Measurements from ENCODE around the gene SCNN1A. TPM values are rescaled to one million over a fixed set of nuclear protein-coding genes. Genes with fewer than 3 reads are reported as not detected.

Gene SCNN1A
- total RNA-seq, 4 donors from 2014 or later = 0.83 to 3.3 (median 1.8) TPM

DNA sequence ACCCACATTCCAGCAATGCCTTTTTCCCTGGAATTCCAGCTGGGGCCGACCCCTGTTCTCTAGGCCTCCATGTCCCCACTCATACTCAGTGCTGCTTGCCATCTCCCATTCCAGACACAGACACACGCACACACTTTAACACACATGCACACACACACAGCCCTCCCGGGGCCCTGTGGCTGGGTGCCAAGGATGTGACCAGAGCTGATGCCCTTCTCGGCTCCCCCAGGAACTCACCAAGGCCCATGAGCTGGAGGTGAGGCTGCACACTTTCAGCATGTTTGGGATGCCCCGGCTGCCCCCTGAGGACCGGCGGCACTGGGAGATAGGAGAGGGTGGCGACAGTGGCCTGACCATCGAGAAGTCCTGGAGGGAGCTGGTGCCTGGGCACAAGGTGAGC lies 60.6 kb downstream of the SCNN1A start:
- 85% methylated on average over 4 of the region's 9 CpGs for WGBS
- intact Hi-C loops (cut with DNase I) = no loop called here

DNA sequence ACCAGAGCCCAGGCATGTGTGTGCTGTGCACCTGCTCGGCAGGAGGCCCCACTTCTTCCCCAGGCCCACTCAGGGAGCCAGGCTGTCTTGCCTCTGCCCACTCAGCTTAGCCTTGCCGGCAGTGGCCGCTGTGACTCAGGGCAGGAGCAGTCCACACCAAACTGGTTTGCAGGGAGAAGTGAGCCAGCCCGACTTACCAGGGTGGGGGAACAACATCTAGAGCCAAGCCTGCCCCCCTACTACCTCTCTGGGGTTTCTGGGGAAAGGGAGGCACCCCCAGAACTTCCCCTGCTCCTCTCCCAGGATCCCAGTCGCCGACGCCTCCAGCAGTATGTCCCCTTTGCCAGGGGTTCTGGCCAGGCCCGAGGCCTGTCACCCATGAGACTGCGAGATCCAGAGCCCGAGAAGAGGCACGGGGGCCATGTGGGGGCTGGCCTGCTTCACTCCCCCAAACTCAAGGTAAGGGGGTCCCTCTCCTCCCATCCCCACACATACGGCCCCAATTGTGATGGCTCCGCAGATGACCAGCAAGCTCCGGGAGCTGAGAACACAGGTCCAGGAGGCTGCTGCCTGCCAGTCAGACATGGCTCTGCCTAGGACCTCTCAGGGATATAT lies 61.9 kb downstream of the SCNN1A start:
- intact Hi-C loops (cut with DNase I) = no loop called here
- H3K4me3 ChIP-seq = no peak overlapping the region
- no peak for DNase-seq (ENCODE audit: extremely low spot score)
- no peaks in the 10 kb centered on the region for H3K36me3 ChIP-seq
- TF ChIP-seq, protein P1, sequence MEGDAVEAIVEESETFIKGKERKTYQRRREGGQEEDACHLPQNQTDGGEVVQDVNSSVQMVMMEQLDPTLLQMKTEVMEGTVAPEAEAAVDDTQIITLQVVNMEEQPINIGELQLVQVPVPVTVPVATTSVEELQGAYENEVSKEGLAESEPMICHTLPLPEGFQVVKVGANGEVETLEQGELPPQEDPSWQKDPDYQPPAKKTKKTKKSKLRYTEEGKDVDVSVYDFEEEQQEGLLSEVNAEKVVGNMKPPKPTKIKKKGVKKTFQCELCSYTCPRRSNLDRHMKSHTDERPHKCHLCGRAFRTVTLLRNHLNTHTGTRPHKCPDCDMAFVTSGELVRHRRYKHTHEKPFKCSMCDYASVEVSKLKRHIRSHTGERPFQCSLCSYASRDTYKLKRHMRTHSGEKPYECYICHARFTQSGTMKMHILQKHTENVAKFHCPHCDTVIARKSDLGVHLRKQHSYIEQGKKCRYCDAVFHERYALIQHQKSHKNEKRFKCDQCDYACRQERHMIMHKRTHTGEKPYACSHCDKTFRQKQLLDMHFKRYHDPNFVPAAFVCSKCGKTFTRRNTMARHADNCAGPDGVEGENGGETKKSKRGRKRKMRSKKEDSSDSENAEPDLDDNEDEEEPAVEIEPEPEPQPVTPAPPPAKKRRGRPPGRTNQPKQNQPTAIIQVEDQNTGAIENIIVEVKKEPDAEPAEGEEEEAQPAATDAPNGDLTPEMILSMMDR (IDR thresholded peaks at IDR 0.05) = no peak
- TF ChIP-seq POLR2A (IDR thresholded peaks at IDR 0.05; ENCODE audit: low read depth) (no peak), POLR2AphosphoS5 (IDR thresholded peaks at IDR 0.05) (no peak)
- H3K4me1 ChIP-seq = peaks cover 9 to 12% (median 11%) of the 10 kb centered on the region in 4 donors
- no peaks in the 10 kb centered on the region for H3K9me3 ChIP-seq
- peaks cover 0 to 26% (median 14%) of the 10 kb centered on the region in 4 donors for H3K27me3 ChIP-seq
- no peak overlapping the region for H3K27ac ChIP-seq (replicated peaks in 1 of 4)
- 96% methylated on average over 7 of the region's 14 CpGs for WGBS

More for the DNA sequence above, 60.6 kb downstream of the SCNN1A start:
- DNase-seq (ENCODE audit: extremely low spot score) = no peak
- Histone ChIP-seq H3K36me3 (no peaks in the 10 kb centered on the region), H3K27ac (replicated peaks in 1 of 4) (no peak overlapping the region), H3K9me3 (no peaks in the 10 kb centered on the region), H3K4me1 (peaks cover 9 to 12% (median 11%) of the 10 kb centered on the region in 4 donors), H3K4me3 (no peak overlapping the region), H3K27me3 (peaks cover 0 to 24% (median 13%) of the 10 kb centered on the region in 4 donors)
- TF ChIP-seq POLR2AphosphoS5 (IDR thresholded peaks at IDR 0.05) = no peak
- TF ChIP-seq, protein P1 (IDR thresholded peaks at IDR 0.05) = no peak
- no peak for TF ChIP-seq EP300 (IDR thresholded peaks at IDR 0.05)
- no peak for TF ChIP-seq POLR2A (IDR thresholded peaks at IDR 0.05; ENCODE audit: low read depth)

DNA sequence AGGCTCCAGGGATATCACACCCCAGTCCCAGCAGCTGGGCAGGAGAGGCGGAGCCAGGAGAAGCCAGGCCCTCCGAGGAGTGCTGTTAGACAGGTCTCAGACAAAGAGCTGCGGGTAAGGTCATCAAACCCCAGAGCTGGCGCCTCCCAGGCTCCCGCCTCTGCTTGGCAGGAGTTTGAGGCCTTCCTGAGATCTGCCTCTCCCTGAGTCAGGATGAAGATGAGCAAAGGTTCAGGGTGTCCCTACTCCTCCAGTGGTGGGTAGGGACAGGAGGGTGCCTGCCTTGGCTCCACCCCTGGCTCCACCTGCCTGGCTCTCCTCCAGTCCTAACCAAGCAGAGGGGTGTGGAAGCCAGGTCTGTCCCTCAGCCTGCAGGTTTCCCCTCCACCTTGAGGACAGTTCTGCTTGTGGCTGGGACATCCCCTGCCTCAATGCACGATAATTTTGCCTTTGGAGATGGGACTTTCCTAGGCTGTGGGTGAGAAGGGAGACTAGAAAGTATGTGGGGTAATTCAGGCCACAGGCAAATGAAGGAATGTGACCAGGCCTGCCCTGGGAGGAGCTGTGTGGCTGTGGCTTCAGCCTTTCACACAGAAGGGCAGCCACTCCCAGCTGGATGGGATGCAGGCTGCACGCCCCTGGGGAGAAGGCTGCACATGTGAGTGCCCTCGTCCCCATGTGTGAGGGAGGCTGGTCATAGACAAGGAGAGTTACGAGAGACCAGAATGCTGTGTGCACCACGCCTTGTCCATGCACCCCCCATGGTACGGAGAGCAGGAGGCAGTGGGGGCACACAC lies 62.6 kb downstream of the SCNN1A start:
- Histone ChIP-seq H3K9me3 (no peaks in the 10 kb centered on the region), H3K36me3 (no peaks in the 10 kb centered on the region), H3K4me3 (no peak overlapping the region), H3K4me1 (peaks cover 9 to 12% (median 11%) of the 10 kb centered on the region in 4 donors), H3K27me3 (peaks cover 0 to 26% (median 14%) of the 10 kb centered on the region in 4 donors), H3K27ac (replicated peaks in 1 of 4) (no peak overlapping the region)
- WGBS = 50% methylated on average over 1 of the region's 11 CpGs
- no peak for DNase-seq (ENCODE audit: extremely low spot score)
- intact Hi-C loops (cut with DNase I) = no loop called here
- TF ChIP-seq POLR2A (IDR thresholded peaks at IDR 0.05; ENCODE audit: low read depth) (no peak), EP300 (IDR thresholded peaks at IDR 0.05) (no peak), POLR2AphosphoS5 (IDR thresholded peaks at IDR 0.05) (no peak)
- TF ChIP-seq, protein P1 (IDR thresholded peaks at IDR 0.05) = no peak

DNA sequence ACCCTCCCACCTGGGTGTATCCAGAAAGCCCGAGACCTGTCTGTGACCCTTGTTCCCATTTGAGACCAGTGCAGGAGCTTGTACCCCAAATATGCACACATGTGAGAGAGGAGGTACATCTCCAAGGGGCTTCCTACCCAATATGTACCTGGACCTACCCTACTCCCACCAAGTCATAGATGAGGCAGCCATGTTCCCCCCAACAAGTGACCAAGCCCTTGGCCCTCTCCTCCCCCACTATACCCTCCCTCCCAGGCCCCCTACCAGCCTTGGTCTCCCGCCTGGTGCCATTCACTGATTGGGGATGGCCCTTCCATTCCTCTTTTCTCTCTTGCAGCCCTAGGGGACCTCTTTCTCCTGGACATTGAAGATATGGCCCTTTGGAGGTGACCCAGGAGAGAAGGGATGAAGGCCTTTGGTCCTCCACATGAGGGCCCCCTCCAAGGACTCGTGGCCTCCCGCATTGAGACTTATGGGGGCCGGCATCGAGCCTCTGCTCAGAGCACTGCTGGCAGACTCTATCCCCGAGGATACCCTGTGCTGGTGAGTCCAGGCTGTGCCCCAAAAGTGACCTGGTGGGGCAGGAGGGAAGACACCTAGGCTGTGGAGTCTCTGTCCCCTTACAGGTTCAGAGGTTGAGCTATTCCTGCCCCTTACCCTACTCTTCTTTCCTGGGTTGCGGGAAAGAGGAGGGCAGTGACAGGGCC lies 63.4 kb downstream of the SCNN1A start:
- intact Hi-C loops (cut with DNase I) = no loop called here
- TF ChIP-seq, protein P1 (IDR thresholded peaks at IDR 0.05) = no peak
- TF ChIP-seq POLR2A (IDR thresholded peaks at IDR 0.05; ENCODE audit: low read depth) (no peak), EP300 (IDR thresholded peaks at IDR 0.05) (no peak), POLR2AphosphoS5 (IDR thresholded peaks at IDR 0.05) (no peak)
- Histone ChIP-seq H3K27me3 (peaks cover 0 to 26% (median 14%) of the 10 kb centered on the region in 4 donors), H3K9me3 (no peaks in the 10 kb centered on the region), H3K4me1 (peaks cover 9 to 14% (median 12%) of the 10 kb centered on the region in 4 donors), H3K36me3 (no peaks in the 10 kb centered on the region), H3K4me3 (no peak overlapping the region), H3K27ac (replicated peaks in 1 of 4) (no peak overlapping the region)
- no peak for DNase-seq (ENCODE audit: extremely low spot score)
- 95% methylated on average over 4 of the region's 8 CpGs for WGBS

Measured in esophagus muscularis mucosa (tissue), 4 donors.